GM19025 (cell line): ENCODE data around the gene PSMG4.

Experiments
- ATAC-seq: cut with Tn5 transposase; IDR thresholded peaks from one replicate; pipeline ENCODE4 v1.9.1; 2021; ENCODE audit warnings: mild to moderate bottlenecking, low read depth, moderate library complexity; ENCODE audit not compliant: unreplicated experiment

The PSMG4 gene

GRCh38 chr6:3250231-3250675 lies 8.5 kb upstream of the PSMG4 start:
- no peak for ATAC-seq

GRCh38 chr6:3251462-3252314 lies 7.1 kb upstream of the PSMG4 start:
- peak; percentile 72 for ATAC-seq

GRCh38 chr6:3252369-3252768 lies 6.4 kb upstream of the PSMG4 start:
- ATAC-seq = no peak

- no peak for ATAC-seq
These were observed 5.7 kb upstream of the PSMG4 start for GRCh38 chr6:3252861-3253596.

GRCh38 chr6:3253597-3253961 lies 5.2 kb upstream of the PSMG4 start:
- ATAC-seq = no peak

- no peak for ATAC-seq
These were observed 546 bp upstream of the PSMG4 start for GRCh38 chr6:3258201-3258600.

- peak; percentile 18 for ATAC-seq
These were observed 778 bp downstream of the PSMG4 start for GRCh38 chr6:3259491-3259958.

GRCh38 chr6:3260296-3260695 lies 1.5 kb downstream of the PSMG4 start:
- no peak for ATAC-seq

GRCh38 chr6:3260772-3261517 lies 2.2 kb downstream of the PSMG4 start:
- no peak for ATAC-seq

GRCh38 chr6:3261518-3261820 lies 2.7 kb downstream of the PSMG4 start:
- ATAC-seq = no peak

- no peak for ATAC-seq
These were observed 3.2 kb downstream of the PSMG4 start for GRCh38 chr6:3261921-3262320.

GRCh38 chr6:3263096-3263495 lies 4.3 kb downstream of the PSMG4 start:
- no peak for ATAC-seq

GRCh38 chr6:3264356-3264755 lies 5.6 kb downstream of the PSMG4 start:
- ATAC-seq = no peak

GRCh38 chr6:3265671-3266070 lies 6.9 kb downstream of the PSMG4 start:
- no peak for ATAC-seq

- no peak for ATAC-seq
These were observed 7.4 kb downstream of the PSMG4 start for GRCh38 chr6:3266170-3266569.

GRCh38 chr6:3267162-3267561 lies 8.4 kb downstream of the PSMG4 start:
- no peak for ATAC-seq

- no peak for ATAC-seq
These were observed 9.9 kb downstream of the PSMG4 start for GRCh38 chr6:3268680-3269079.

GRCh38 chr6:3269281-3269975 lies 10.7 kb downstream of the PSMG4 start:
- no peak for ATAC-seq

GRCh38 chr6:3270258-3270657 lies 11.5 kb downstream of the PSMG4 start:
- ATAC-seq = no peak

GRCh38 chr6:3271756-3272155 lies 13.0 kb downstream of the PSMG4 start:
- no peak for ATAC-seq
